ENCODE measurements around the gene ADRB2. TPM values are rescaled to one million over a fixed set of nuclear protein-coding genes. Genes with fewer than 3 reads are reported as not detected.

Gene ADRB2
- total and polyA plus RNA-seq, 10 of the 15 experiments (the other 5 are each of a cell fraction or from before 2014, with no cell fraction given), result 0.03 to 0.34 (median 0.18) TPM; not detected in 1

GRCh38 chr5:148833925-148834324 lies 7.5 kb downstream of the ADRB2 start (continued):
- no peak for TF ChIP-seq CEBPB (IDR thresholded peaks at IDR 0.05; ENCODE audit: borderline replicate concordance in 1 of 2, low read depth in 2 of 2, low read length in 2 of 2)
- no peak for TF ChIP-seq RBBP5 (conservative IDR thresholded peaks at IDR 0.05)

DNA sequence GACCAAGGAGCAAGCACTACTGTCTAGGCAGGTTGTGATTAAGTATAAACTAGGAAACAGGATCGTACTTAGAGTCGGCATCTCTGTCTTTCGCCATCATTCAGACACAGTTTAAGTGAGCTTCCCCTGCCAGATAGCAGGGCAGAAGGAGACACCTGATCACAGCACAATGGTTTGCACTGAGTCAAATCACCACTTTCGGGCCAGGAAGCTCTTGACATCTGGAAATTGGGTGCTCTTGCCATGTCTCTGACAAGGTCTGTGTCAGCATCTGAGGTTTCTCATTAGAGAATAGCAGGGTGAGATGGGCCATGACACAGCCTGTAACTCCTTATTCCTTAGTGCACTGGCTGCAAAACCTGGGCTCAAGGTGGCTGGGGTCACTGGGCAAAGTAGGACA lies 8.3 kb downstream of the ADRB2 start:
- peaks cover 30% of the 10 kb centered on the region for H3K4me1 ChIP-seq (ENCODE audit: control insufficient read depth, insufficient read depth, low read length)
- RAD21 ChIA-PET (ENCODE audit: unreplicated experiment), result no interaction called here
- POLR2A ChIA-PET, result no interaction called here
- 37% methylated on average over 4 of the region's 4 CpGs for WGBS (ENCODE audit: insufficient coverage, insufficient replicate concordance, low lambda C conversion rate, missing lambda C conversion rate)
- no peak overlapping the region for H3K9ac ChIP-seq (ENCODE audit: control insufficient read depth, insufficient read depth, low read length)
- TF ChIP-seq YBX1 (IDR thresholded peaks at IDR 0.05) (no peak), LARP7 (IDR thresholded peaks at IDR 0.05) (no peak), CHD2 (IDR thresholded peaks at IDR 0.05; ENCODE audit: borderline replicate concordance, low read depth, low read length) (no peak), JUNB (IDR thresholded peaks at IDR 0.05) (peak; percentile 37; the same call in 1 of the 2 replicates), MEF2B (IDR thresholded peaks at IDR 0.05; ENCODE audit: partially characterized antibody, poor library complexity, severe bottlenecking) (no peak), RCOR1 (conservative IDR thresholded peaks at IDR 0.05; ENCODE audit: low read depth, low read length) (no peak), CBX5 (IDR thresholded peaks at IDR 0.05; ENCODE audit: low read depth) (no peak), GATAD2B (conservative IDR thresholded peaks at IDR 0.05; ENCODE audit: low read depth) (no peak), USF2 (IDR thresholded peaks at IDR 0.05; ENCODE audit: borderline replicate concordance, low read depth, low read length) (no peak), RAD21 (IDR thresholded peaks at IDR 0.05; ENCODE audit: insufficient read depth, low read depth, low read length) (no peak), IRF4 (IDR thresholded peaks at IDR 0.05; ENCODE audit: low read depth, low read length) (peak; percentile 61; the same call in 1 of the 2 replicates), TCF12 (IDR thresholded peaks at IDR 0.05; ENCODE audit: low read depth, low read length) (0 out of 2 replicates have a peak, but pooled peaks have one; percentile 39), RFX5 (IDR thresholded peaks at IDR 0.05; ENCODE audit: low read depth, low read length) (no peak)
- TF ChIP-seq, protein P1, sequence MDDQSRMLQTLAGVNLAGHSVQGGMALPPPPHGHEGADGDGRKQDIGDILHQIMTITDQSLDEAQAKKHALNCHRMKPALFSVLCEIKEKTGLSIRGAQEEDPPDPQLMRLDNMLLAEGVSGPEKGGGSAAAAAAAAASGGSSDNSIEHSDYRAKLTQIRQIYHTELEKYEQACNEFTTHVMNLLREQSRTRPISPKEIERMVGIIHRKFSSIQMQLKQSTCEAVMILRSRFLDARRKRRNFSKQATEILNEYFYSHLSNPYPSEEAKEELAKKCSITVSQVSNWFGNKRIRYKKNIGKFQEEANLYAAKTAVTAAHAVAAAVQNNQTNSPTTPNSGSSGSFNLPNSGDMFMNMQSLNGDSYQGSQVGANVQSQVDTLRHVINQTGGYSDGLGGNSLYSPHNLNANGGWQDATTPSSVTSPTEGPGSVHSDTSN (IDR thresholded peaks at IDR 0.05; ENCODE audit: insufficient replicate concordance, low read depth, low read length), result no peak
- H3K27me3 ChIP-seq (replicated peaks in 1 of 2; ENCODE audit: control insufficient read depth in 2 of 2, insufficient read depth in 2 of 2, low read length in 1 of 2), result no peaks in the 10 kb centered on the region; a peak in 1 of 4 replicates
- peak; percentile 35 for DNase-seq (ENCODE audit: low read depth, low spot score)
- peak; percentile 9; the same call in 2 of the 3 replicates for ATAC-seq
- H3K79me2 ChIP-seq (ENCODE audit: control insufficient read depth, insufficient read depth, low read length), result no peaks in the 10 kb centered on the region
- H4K20me1 ChIP-seq (ENCODE audit: control insufficient read depth, insufficient read depth), result no peaks in the 10 kb centered on the region
- intact Hi-C loops (cut with micrococcal nuclease; ENCODE audit: unreplicated experiment), result loop anchor here (5.0 kb wide), 1 partner anchor 123 kb away; no protein-coding TSS in a partner anchor
- H2AFZ ChIP-seq (ENCODE audit: control insufficient read depth, low read depth, low read length), result no peak overlapping the region; the same call in 1 of the 2 replicates
- H3K36me3 ChIP-seq (ENCODE audit: control insufficient read depth in 2 of 2, insufficient read depth in 2 of 2, low read length in 1 of 2), result no peaks in the 10 kb centered on the region
- H3K4me2 ChIP-seq (ENCODE audit: control insufficient read depth, insufficient read depth), result no peak overlapping the region; the same call in 1 of the 2 replicates
- FAIRE-seq, result no peak
- H3K27ac ChIP-seq (ENCODE audit: control insufficient read depth, insufficient read depth), result no peak overlapping the region
- no peaks in the 10 kb centered on the region for H3K9me3 ChIP-seq (replicated peaks; ENCODE audit: control insufficient read depth, insufficient read depth, low read length)
- BruUV-seq (replicated peaks), result no TSS peak
- no peak overlapping the region for H3K4me3 ChIP-seq
- SMC1A ChIA-PET (ENCODE audit: uncharacterized antibody, unreplicated experiment), result interaction anchor here (1.2 kb wide), 1 partner anchor 38 kb away, joined by 3 read pairs; no protein-coding TSS in a partner anchor
- CTCF ChIA-PET, result interaction anchor here (1.0 to 1.1 kb wide), 2 partner anchors 14 to 104 kb away, joined by 4 to 6 read pairs; no protein-coding TSS in a partner anchor
- in situ Hi-C loops (cut with MboI), result no loop called here

Data from GM12878 (cell line).